A549 (cell line): ENCODE results near the gene CGRRF1. TPM values are rescaled to one million over a fixed set of nuclear protein-coding genes. Genes with fewer than 3 reads are reported as not detected.

Experiments
- ATAC-seq, 2 experiments: fragments of 200-7000 bp in 1 of 2; fragments of >200 bp in 1 of 2; cut with Nextera tagmentation in 1 of 2; cut with Tn5 transposase in 1 of 2; 3 replicates each; pipeline versions ENCODE4 v1.8.0 to v1.9.1; 2018 to 2020; ENCODE audit warnings: mild to moderate bottlenecking in 1 of 2, moderate library complexity in 1 of 2
- CTCF ChIA-PET: fragments of 300-600 bp; sonication (Branson Sonifier 250); formaldehyde crosslinking; extraction: SDS; loops from one replicate; lab custom pipeline; 2021; ENCODE audit warnings: antibody characterized with exemption, inconsistent platforms; lab: Yijun Ruan, JAX
- POLR2A ChIA-PET: fragments of 350-600 bp; formaldehyde crosslinking; extraction: SDS; loops from one replicate; lab custom pipeline; 2021; ENCODE audit warnings: antibody characterized with exemption, inconsistent platforms; lab: Yijun Ruan, JAX
- DNase-seq, 2 experiments: peaks; one replicate each; pipeline versions ENCODE4 v3.0.0 to v3.0.0-alpha.2; 2011 to 2016; ENCODE audit warnings: low read depth in 1 of 2, low spot score in 1 of 2
- FAIRE-seq: peaks from 2 replicates; lab custom pipeline; 2011; peaks lifted over from hg19 to GRCh38; lab: Jason Lieb, UNC
- H3K27ac ChIP-seq, 2 experiments: fragments of >200 bp; sonication (Bioruptor Twin); formaldehyde crosslinking; 3 replicates each; pipeline ENCODE4 v1.5.1; 2016 to 2017
- H3K4me1 ChIP-seq: fragments of >200 bp; sonication (Bioruptor Twin); formaldehyde crosslinking; 3 replicates; pipeline ENCODE4 v1.6.1; 2016
- H3K4me2 ChIP-seq: fragments of >200 bp; sonication (Bioruptor Twin); formaldehyde crosslinking; 3 replicates; pipeline ENCODE4 v1.6.1; 2016
- H3K4me3 ChIP-seq: fragments of >200 bp; sonication (Bioruptor Twin); formaldehyde crosslinking; 3 replicates; pipeline ENCODE4 v1.5.1; 2016
- H3K9me3 ChIP-seq: fragments of >200 bp; sonication (Bioruptor Twin); formaldehyde crosslinking; 3 replicates; pipeline ENCODE4 v1.6.1; 2016
- CHD2 ChIP-seq: fragments of 150-350 bp; IDR thresholded peaks from 2 replicates; pipeline ENCODE4 v1.6.1; 2014; ENCODE audit warnings: low read length; ENCODE audit not compliant: partially characterized antibody
- FOSL2 ChIP-seq, 2 experiments: fragments of 450-650 bp in 1 of 2; fragments of >200 bp in 1 of 2; sonication (Bioruptor Twin) in 1 of 2; formaldehyde crosslinking; IDR thresholded peaks; 2 replicates each; pipeline versions ENCODE4 v1.5.0 to v1.6.1; 2016 to 2020; ENCODE audit warnings: mild to moderate bottlenecking in 1 of 2, moderate library complexity in 1 of 2
- GATA3 ChIP-seq: IDR thresholded peaks from 2 replicates; pipeline ENCODE4 v1.6.1; 2012; ENCODE audit warnings: borderline replicate concordance
- HOXB13 ChIP-seq: fragments of 250-450 bp; sonication (Bioruptor Pico); IDR thresholded peaks from 2 replicates; pipeline ENCODE4 v1.5.0; 2020; ENCODE audit warnings: low read depth, mild to moderate bottlenecking, moderate library complexity
- JUNB ChIP-seq: fragments of >200 bp; sonication (Bioruptor Twin); formaldehyde crosslinking; IDR thresholded peaks from 2 replicates; pipeline ENCODE4 v1.6.1; 2016
- KDM1A ChIP-seq: fragments of 200-600 bp; sonication (generic); IDR thresholded peaks from 2 replicates; pipeline ENCODE4 v1.6.1; 2016; ENCODE audit warnings: low read depth, mild to moderate bottlenecking
- KDM5A ChIP-seq: fragments of 200-600 bp; sonication (generic); IDR thresholded peaks from 2 replicates; pipeline ENCODE4 v1.6.1; 2016; ENCODE audit warnings: antibody characterized with exemption, mild to moderate bottlenecking
- MAFK ChIP-seq: fragments of 450-650 bp; IDR thresholded peaks from 2 replicates; pipeline ENCODE4 v1.6.1; 2014; ENCODE audit not compliant: partially characterized antibody
- MYC ChIP-seq: IDR thresholded peaks from 2 replicates; pipeline ENCODE4 v1.6.1; 2012; ENCODE audit warnings: mild to moderate bottlenecking, inconsistent platforms, low read length, improper control_type of control experiment, borderline replicate concordance
- NPAS2 ChIP-seq: fragments of 250-450 bp; sonication (Bioruptor Pico); IDR thresholded peaks from 2 replicates; pipeline ENCODE4 v1.8.0; 2022; ENCODE audit warnings: mild to moderate bottlenecking, moderate library complexity, borderline replicate concordance
- POLR2AphosphoS2 ChIP-seq: conservative IDR thresholded peaks from 2 replicates; pipeline ENCODE4 v1.6.1; 2012; ENCODE audit warnings: low read length, improper control_type of control experiment, inconsistent platforms
- RAD21 ChIP-seq, 2 experiments: fragments of >200 bp in 1 of 2; sonication (Bioruptor Twin) in 1 of 2; formaldehyde crosslinking in 1 of 2; IDR thresholded peaks in 1 of 2; conservative IDR thresholded peaks in 1 of 2; 2 replicates in 1 of 2; 3 replicates in 1 of 2; pipeline ENCODE4 v1.6.1; 2012 to 2018; ENCODE audit warnings: inconsistent platforms in 1 of 2
- RARB ChIP-seq: fragments of 250-450 bp; sonication (Bioruptor Pico); IDR thresholded peaks from 2 replicates; pipeline ENCODE4 v1.8.0; 2021; ENCODE audit warnings: mild to moderate bottlenecking, moderate library complexity
- SMC3 ChIP-seq: fragments of >200 bp; sonication (Bioruptor Twin); formaldehyde crosslinking; IDR thresholded peaks from 3 replicates; pipeline ENCODE4 v1.6.1; 2018; ENCODE audit warnings: inconsistent platforms
- ZC3H11A ChIP-seq: fragments of 450-650 bp; IDR thresholded peaks from 2 replicates; pipeline ENCODE4 v1.6.1; 2014; ENCODE audit warnings: antibody characterized with exemption, mild to moderate bottlenecking
- ZNF302 ChIP-seq: fragments of 250-450 bp; sonication (Bioruptor Pico); IDR thresholded peaks from 2 replicates; pipeline ENCODE4 v1.9.0; 2021; ENCODE audit warnings: inconsistent platforms, mild to moderate bottlenecking, moderate library complexity
- WGBS: methylation state at CpG from one replicate; pipeline ENCODE4 v1.1.6; 2017; ENCODE audit errors: missing lambda C conversion rate; 5-methylcytosine and 5-hydroxymethylcytosine counted together
- polyA plus RNA-seq, 4 experiments: library from polyadenylated mRNA; depleted of rRNA in 3 of 4; stranded (reverse); fragments of >200 nt; fragmentation: RNase III in 1 of 4; extraction: RNeasy Plus Mini Kit Qiagen cat#74134 plus additional on column Dnase treatment in 1 of 4; gene quantifications; 2 replicates in 3 of 4; 3 replicates in 1 of 4; pipeline ENCODE4 v1.2.3, GENCODE V29; 2011 to 2017
- TF ChIP-seq, protein P1 (sequence below): fragments of 250-450 bp; sonication (Bioruptor Pico); IDR thresholded peaks from 2 replicates; pipeline ENCODE4 v1.5.0; 2021; ENCODE audit warnings: mild to moderate bottlenecking, moderate library complexity, borderline replicate concordance
- TF ChIP-seq, protein P2 (sequence below): fragments of >200 bp; sonication (Bioruptor Twin); formaldehyde crosslinking; IDR thresholded peaks from 3 replicates; pipeline ENCODE4 v1.6.1; 2016
- TF ChIP-seq, protein P3 (sequence below): fragments of 150-350 bp; IDR thresholded peaks from 2 replicates; pipeline ENCODE4 v1.6.1; 2014; ENCODE audit warnings: low read depth, mild to moderate bottlenecking, low read length
- TF ChIP-seq, protein P4 (sequence below): IDR thresholded peaks from 2 replicates; pipeline ENCODE4 v1.6.1; 2012

Gene CGRRF1
- polyA plus RNA-seq, 2 of the 4 experiments (the other 2 are of a cell fraction) = 15.8 to 35.4 TPM

DNA sequence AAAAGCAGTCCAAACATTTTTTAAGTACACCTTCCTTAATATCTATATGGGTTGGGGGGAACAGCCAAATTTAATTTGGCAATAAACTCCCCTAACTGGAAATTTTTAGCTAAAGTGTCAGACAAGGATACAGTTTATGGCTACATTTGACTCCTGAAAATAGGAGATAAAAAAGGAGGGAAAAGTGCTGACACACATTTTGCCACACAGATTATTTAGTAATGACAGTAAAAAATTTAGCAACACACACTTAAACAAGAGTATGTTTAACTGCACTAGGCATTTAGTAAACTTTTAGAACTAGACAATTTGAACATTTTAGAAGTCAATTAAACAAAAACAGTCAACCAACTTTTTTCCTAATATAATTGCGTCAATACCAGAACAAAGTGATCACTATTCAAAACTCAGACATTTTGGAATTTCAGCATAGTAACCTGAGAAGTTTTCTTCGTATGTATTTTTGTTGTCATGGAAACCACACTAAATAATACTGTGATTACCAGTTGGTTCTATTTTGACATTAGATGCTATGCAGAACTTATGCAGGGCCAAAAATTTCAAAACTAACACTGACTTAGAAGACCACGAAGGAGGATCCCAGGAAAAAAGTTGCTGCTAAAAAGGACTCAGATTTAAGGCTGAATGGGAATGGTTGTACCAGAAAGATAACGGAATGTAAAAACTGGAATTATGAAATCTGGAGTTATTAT is 34.4 kb upstream of the CGRRF1 start:
- Histone ChIP-seq H3K27ac (no peak overlapping the region), H3K4me3 (no peak overlapping the region), H3K9me3 (no peaks in the 10 kb centered on the region), H3K4me2 (no peak overlapping the region), H3K4me1 (peaks cover 9% of the 10 kb centered on the region)
- ATAC-seq = no peak
- ChIA-PET CTCF (no interaction called here), POLR2A (no interaction called here)
- no peak for DNase-seq
- WGBS = 86% methylated on average over 4 of the region's 4 CpGs
- peak; percentile 69 for TF ChIP-seq MAFK
- TF ChIP-seq ZC3H11A = no peak
- FAIRE-seq = no peak

DNA sequence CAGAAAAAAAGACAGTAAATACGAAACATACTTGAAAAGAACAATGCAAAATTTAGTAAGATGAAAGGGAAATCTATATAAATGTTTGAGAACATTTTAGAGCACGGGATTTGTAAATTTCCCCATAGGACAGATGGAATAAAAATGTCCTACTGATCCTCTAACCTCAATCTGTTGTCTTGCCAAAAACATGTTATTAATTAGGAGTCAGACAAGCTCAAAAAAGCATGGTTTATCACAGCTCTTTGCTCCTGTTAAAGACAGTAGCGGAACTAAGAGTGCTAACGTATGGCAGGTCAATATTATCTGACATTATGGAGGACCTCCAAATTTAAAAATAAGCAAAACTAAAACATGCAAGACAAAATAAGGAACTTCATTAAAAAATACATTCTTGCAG is 33.8 kb upstream of the CGRRF1 start:
- no peak for DNase-seq
- CTCF ChIA-PET = no interaction called here
- Histone ChIP-seq H3K4me3 (no peak overlapping the region), H3K27ac (no peak overlapping the region), H3K9me3 (no peaks in the 10 kb centered on the region), H3K4me2 (no peak overlapping the region), H3K4me1 (peaks cover 3% of the 10 kb centered on the region)
- TF ChIP-seq SMC3 (no peak), MAFK (no peak), KDM1A (no peak), RARB (CRISPR knock-in tag) (no peak)
- TF ChIP-seq, protein P1, sequence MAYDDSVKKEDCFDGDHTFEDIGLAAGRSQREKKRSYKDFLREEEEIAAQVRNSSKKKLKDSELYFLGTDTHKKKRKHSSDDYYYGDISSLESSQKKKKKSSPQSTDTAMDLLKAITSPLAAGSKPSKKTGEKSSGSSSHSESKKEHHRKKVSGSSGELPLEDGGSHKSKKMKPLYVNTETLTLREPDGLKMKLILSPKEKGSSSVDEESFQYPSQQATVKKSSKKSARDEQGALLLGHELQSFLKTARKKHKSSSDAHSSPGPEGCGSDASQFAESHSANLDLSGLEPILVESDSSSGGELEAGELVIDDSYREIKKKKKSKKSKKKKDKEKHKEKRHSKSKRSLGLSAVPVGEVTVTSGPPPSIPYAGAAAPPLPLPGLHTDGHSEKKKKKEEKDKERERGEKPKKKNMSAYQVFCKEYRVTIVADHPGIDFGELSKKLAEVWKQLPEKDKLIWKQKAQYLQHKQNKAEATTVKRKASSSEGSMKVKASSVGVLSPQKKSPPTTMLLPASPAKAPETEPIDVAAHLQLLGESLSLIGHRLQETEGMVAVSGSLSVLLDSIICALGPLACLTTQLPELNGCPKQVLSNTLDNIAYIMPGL (CRISPR knock-in tag) = no peak
- FAIRE-seq = no peak
- POLR2A ChIA-PET = no interaction called here
- 96% methylated on average over 4 of the region's 4 CpGs for WGBS
- ATAC-seq = no peak

DNA sequence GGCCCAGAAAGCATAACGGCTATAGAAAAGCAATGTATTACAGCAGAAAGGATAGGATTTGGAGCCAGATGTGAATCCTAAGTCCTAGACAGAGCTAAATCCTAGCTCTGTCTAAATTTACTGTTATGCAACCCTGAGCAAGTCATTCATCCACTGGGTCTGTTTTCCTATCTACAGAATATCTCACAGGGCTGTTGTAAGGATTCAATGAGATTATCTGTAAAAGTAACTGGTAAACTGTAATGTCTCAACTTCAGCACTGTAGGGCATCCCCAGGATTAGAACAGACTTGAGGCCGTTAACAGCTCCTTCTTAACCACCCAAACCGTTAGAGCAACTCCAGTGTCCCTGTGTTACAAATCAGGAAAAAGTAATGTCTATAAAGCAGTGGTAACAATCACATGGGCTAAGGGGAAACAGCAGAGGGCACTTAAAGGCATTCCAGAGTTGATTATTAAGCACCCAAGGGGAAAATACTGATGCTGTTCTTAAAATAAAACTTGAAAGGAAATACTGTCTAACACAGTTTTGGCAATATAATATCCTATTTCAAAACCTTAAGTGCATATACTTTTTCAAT is 31.0 kb upstream of the CGRRF1 start:
- H3K4me1 ChIP-seq = peaks cover 9% of the 10 kb centered on the region
- H3K4me2 ChIP-seq = no peak overlapping the region
- ATAC-seq (no peak), DNase-seq (no peak), FAIRE-seq (no peak)
- WGBS = 79% methylated on average over 3 of the region's 3 CpGs
- no peak overlapping the region for H3K4me3 ChIP-seq
- CTCF ChIA-PET = interaction anchor here (0.9 kb wide), 1 partner anchor 9 kb away, joined by 3 read pairs; no protein-coding TSS in a partner anchor
- POLR2A ChIA-PET = interaction anchor here (1.2 kb wide), 1 partner anchor 9 kb away, joined by 6 read pairs; the partner anchor contains the start of gene GMFB
- TF ChIP-seq KDM5A = no peak
- TF ChIP-seq, protein P2, sequence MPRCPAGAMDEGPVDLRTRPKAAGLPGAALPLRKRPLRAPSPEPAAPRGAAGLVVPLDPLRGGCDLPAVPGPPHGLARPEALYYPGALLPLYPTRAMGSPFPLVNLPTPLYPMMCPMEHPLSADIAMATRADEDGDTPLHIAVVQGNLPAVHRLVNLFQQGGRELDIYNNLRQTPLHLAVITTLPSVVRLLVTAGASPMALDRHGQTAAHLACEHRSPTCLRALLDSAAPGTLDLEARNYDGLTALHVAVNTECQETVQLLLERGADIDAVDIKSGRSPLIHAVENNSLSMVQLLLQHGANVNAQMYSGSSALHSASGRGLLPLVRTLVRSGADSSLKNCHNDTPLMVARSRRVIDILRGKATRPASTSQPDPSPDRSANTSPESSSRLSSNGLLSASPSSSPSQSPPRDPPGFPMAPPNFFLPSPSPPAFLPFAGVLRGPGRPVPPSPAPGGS = no peak
- TF ChIP-seq ZNF302 = no peak
- TF ChIP-seq CHD2 = no peak
- TF ChIP-seq, protein P3, sequence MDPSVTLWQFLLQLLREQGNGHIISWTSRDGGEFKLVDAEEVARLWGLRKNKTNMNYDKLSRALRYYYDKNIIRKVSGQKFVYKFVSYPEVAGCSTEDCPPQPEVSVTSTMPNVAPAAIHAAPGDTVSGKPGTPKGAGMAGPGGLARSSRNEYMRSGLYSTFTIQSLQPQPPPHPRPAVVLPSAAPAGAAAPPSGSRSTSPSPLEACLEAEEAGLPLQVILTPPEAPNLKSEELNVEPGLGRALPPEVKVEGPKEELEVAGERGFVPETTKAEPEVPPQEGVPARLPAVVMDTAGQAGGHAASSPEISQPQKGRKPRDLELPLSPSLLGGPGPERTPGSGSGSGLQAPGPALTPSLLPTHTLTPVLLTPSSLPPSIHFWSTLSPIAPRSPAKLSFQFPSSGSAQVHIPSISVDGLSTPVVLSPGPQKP = no peak
- H3K9me3 ChIP-seq = no peaks in the 10 kb centered on the region
- no peak overlapping the region for H3K27ac ChIP-seq

DNA sequence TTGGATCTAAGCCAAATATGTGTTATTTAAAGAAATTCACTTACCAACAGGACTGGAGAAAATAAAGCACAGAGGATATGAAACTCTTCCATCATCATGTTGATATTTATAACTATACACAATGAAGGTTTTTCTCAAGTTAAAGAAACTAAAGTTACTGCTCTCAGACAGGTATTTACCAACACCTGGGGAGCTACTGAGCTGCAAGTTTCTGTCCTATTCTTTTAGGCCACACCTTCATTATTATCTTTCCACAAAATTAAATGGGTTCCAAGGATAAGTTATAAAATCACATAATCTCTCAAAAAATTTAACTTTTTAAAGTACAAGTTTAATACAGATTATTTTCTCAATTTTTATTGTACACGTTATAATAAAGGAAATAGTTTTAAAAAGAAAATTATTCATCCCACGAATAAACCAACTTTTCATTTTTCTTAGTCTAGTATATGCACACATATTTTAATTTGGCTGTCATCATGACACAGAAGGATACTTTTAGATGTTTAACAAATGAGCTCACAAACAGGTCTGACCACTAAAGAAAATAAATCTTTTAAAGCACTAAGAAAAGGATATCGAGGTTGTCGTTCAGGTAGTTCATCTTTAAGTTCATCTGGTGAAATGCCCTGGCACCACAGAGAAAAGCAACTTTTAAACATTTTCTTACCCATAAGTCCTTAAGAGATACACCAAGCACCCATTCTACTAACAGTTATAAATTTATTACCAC is 28.7 kb upstream of the CGRRF1 start:
- CTCF ChIA-PET = no interaction called here
- no peak overlapping the region for H3K27ac ChIP-seq
- TF ChIP-seq JUNB (no peak), POLR2AphosphoS2 (no peak), GATA3 (no peak), CHD2 (no peak), KDM5A (no peak), RAD21 (conservative IDR thresholded peaks at IDR 0.05 in 1 of 2, IDR thresholded peaks at IDR 0.05 in 1 of 2) (no peak), FOSL2 (IDR thresholded peaks at IDR 0.05) (no peak), FOSL2 (CRISPR knock-in tag; IDR thresholded peaks at IDR 0.05) (no peak), ZC3H11A (no peak), NPAS2 (no peak), HOXB13 (CRISPR knock-in tag) (no peak), MYC (no peak)
- TF ChIP-seq, protein P2 = no peak
- TF ChIP-seq, protein P4, sequence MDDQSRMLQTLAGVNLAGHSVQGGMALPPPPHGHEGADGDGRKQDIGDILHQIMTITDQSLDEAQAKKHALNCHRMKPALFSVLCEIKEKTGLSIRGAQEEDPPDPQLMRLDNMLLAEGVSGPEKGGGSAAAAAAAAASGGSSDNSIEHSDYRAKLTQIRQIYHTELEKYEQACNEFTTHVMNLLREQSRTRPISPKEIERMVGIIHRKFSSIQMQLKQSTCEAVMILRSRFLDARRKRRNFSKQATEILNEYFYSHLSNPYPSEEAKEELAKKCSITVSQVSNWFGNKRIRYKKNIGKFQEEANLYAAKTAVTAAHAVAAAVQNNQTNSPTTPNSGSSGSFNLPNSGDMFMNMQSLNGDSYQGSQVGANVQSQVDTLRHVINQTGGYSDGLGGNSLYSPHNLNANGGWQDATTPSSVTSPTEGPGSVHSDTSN = no peak

More for the DNA sequence above, 28.7 kb upstream of the CGRRF1 start:
- POLR2A ChIA-PET = no interaction called here
- no peak overlapping the region for H3K4me3 ChIP-seq
- 90% methylated on average over 4 of the region's 4 CpGs for WGBS
- H3K9me3 ChIP-seq = no peaks in the 10 kb centered on the region
- ATAC-seq = no peak
- H3K4me2 ChIP-seq = no peak overlapping the region
- DNase-seq = no peak
- FAIRE-seq = peak; percentile 36
- peaks cover 17% of the 10 kb centered on the region for H3K4me1 ChIP-seq
